NCI-H2107 (cell line): Measurements from ENCODE around the gene PRKACA.
"Not testable (repeated sequence)": the region's sequence is repeated elsewhere in the genome, so short reads cannot be mapped to it uniquely, and the experiment has no call there.

Experiments
- DNase-seq: peaks from one replicate; lab custom pipeline; 2025; lab: John Stamatoyannopoulos, UW

PRKACA gene

DNA sequence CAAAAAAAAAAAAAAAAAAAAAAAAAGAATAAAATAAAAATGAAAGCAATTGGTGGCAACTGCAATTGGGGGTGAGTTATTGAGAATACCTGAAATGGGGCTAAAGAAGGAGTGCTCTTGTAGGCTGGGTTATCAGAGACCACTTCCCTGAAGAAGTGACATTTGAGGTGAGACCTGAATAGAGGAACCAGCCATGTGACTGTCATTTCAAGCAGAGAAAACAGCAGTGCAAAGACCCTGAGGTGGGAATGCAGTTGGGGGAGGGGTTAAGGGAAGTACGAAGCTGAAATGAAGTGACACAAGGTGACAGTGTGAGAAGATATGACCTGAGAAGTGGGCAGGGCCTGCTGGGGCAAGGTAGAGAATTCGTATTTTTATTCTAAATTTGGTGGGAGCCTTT, 51.4 kb downstream of the PRKACA start:
- DNase-seq = no peak

- DNase-seq = no peak
These were observed 54.5 kb downstream of the PRKACA start for GRCh38 chr19:14063105-14063504.

- no peak for DNase-seq
These were observed 55.1 kb downstream of the PRKACA start for GRCh38 chr19:14062558-14062855.

DNA sequence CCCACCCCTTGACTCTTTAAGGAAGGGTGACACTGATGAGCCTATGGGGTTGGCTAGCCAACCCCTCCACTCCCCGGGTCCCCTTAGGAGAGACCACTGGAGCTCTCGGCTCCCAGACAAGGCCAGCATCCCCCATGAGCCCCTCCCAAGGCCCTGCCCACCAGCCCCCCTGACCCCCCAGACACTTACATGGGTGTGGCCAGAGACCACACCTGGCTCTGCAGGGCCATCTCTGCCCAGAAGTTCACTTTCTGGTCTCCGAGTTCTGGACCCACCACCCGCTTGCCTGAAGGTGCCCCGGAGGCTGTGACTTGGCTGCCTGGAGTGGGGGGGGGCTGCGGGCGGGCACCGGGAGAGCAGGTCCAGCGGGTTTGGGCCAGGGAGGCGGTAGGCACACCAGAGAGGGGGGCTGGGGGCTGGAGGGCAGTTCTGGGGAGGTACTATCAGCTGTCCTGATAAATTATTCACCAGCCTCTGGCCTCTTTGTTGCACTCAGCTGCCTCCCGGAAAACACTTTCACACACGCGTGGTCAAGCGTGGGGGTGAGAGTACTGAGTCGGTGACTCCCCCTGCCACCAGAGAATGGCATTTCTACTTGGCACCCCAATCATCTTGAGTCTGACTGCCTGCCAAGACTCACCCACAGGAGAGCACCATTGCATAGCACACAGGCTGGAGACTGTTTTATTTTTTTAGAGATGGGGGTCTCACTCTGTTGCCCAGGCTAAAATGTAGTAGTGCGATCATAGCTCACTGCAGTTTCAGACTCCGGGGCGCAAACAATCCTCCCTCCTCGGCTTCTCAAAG, 55.6 kb downstream of the PRKACA start, which contains the start of gene PALM3:
Gene PALM3, minus strand, starts transcription at position 326 of the 807 bp plus-strand sequence. Its CDS starts 96 bp downstream, at position 230.
- DNase-seq = no peak

GRCh38 chr19:14061081-14061749, 56.3 kb downstream of the PRKACA start:
- DNase-seq = no peak

GRCh38 chr19:14059652-14060155, 57.9 kb downstream of the PRKACA start:
- DNase-seq = no peak

DNA sequence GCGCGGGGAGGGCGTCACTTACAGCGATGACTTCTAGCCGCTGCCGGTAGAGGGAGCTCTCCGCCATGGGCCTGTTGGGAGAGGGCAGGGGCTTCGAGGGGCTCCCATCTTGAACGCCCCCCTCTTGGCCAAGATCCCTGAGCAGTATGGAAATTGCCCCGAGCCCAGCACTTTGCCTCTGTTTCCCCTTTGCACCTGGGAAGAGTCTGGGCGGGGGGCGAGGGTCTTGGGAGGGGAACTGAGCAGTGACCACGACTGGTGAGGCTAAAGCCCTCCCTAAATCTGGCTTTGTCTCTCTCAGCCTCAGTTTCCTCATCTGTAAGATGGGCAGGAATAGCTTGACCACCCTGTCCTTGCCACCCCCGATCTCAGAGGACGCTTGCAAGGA, 58.5 kb downstream of the PRKACA start:
- no peak for DNase-seq

DNA sequence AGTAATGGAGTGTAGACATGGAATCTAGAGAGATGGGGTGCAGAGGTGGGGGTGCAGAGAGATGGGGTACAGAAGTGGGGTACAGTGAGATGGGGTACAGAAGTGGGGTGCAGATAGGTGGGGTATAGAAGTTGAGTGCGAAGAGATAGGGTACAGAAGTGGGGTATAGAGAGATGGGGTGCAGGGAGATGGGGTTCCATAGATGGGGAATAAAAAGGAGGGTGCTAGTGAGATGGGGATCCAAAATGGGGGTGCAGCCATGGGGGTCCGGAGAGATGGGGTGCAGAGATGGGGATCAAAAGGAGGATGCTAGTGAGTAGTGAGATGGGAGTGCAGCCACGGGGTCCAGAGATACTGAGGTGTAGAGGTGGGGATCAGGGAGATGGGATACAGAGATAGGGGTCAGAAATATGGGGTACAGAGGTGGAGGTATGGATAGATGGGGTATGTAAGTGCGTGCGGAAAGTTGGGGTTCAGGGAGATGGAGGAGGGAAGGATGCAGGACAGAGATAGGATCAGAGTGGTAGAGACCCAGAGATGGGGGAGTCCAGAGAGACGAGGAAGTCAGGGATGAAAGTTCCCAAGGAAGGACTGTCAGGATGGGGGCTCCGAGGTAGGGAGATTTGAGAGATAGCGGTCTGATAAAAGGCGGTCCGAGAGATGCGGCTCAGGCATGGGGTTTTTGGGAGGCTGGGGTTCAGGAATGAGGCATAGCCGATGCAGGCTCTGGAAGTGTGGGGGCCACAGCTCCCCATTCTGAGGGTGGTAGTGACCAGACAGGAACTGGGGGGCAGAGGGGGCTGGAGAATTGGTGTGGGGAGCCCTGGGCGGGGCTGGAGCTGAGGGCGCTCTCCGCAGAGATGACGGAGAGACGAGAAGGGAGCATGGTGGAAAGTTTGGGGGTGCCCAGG, 59.1 kb downstream of the PRKACA start:
- no peak for DNase-seq

DNA sequence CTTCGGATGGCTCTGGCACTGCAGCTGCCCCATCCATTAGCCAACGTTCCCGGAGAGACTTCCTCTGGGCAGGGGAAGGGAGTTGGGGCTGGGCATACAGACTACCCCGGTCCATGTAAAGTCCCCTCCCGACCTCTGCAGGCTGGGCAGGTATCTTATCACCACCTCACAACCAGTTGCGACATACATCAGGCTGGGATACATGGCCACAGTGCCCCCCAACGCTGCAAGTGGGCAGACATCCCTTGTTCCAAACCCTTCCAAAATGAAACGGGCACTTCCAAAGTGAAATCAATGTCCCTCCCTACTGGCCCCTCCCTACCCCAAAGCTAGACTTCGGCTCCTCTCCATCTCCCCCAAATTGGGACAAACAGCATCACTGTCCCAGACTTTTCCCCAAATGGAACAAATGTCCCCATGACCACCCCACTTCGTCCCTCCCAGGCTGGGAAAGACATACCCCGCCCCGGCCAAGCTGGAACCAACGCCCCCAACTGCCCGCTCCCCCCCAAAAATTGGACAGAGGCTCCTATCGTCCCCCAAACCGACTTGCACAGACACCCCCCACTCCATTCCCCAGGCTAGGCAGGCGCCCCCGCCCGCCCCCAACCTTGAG, 60.7 kb downstream of the PRKACA start:
- DNase-seq = no peak

DNA sequence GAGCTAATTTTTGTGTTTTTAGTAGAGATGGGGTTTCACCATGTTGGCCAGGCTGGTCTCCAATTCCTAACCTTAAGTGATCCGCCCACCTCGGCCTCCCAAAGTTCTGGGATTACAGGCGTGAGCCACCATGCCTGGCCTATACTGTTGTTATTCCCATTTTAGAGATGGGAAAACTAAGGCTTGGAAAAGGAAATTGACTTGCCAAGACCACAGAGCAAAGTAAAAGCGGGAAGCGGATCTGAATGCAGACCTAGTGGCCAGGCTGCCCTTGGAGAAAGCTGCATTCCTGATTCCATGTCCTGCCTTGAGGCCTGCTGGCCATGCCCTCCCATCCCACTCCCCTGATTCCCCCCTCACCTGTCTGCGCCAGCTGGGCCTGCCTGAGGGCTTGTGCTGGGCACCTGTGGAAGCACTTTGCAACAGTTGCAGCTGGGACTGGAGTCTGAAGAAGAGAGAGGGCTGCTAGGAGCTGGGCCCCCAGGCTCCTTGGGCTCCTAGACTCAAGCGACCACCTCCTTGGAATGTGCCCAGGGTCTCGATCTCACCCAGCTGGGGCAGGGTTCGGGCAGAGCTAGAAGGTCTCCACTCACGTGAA, 61.4 kb downstream of the PRKACA start:
- DNase-seq = no peak

- no peak for DNase-seq
These were observed 62.2 kb downstream of the PRKACA start for GRCh38 chr19:14055396-14055795.

GRCh38 chr19:14054721-14055120, 62.8 kb downstream of the PRKACA start:
- DNase-seq = no peak

GRCh38 chr19:14054099-14054498, 63.5 kb downstream of the PRKACA start:
- DNase-seq = no peak

DNA sequence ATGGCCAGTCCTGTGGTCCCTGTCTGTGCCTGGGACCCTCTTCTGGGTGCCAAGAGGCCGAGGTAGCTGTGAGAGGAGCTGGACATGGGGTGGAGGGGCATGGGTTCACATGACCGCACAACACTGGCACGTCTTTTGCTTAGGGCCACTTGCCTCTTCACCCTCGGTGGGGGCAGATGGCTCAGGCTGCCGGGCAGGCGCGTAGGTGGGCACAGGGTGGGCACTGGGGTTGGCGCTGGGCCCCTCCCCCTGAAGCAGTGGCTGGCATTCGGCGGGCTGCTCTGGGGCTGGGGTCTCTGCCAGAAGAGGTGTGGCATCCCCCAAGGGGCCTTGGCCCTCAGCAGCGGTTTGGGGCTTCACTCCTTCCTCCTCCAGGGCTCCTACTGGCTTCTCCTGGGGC, 64.1 kb downstream of the PRKACA start:
- DNase-seq = no peak

GRCh38 chr19:14053032-14053431, 64.5 kb downstream of the PRKACA start:
- DNase-seq = no peak

DNA sequence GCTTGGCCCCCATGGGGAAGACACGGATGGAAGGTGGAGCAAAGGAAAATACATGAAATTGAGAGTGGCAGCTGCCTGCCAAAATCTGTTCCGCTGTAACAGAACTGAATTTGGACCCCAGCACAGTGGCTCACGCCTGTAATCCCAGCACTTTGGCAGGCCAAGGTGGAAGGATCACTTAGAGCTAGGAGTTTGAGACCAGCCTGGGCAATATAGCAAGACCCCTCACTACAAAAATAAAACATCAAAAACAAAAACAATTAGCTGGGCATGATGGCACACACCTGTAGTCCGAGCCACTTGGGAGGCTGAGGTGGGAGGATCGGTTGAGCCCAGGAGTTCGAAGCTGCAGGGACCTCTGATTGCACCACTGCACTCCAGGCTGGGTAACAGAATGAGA, 65.1 kb downstream of the PRKACA start:
- DNase-seq = no peak

GRCh38 chr19:14051980-14052379, 65.6 kb downstream of the PRKACA start:
- no peak for DNase-seq

- not testable (repeated sequence) for DNase-seq
These were observed 66.6 kb downstream of the PRKACA start for GRCh38 chr19:14050961-14051360.

GRCh38 chr19:14050512-14050911, 67.0 kb downstream of the PRKACA start:
- DNase-seq = no peak

DNA sequence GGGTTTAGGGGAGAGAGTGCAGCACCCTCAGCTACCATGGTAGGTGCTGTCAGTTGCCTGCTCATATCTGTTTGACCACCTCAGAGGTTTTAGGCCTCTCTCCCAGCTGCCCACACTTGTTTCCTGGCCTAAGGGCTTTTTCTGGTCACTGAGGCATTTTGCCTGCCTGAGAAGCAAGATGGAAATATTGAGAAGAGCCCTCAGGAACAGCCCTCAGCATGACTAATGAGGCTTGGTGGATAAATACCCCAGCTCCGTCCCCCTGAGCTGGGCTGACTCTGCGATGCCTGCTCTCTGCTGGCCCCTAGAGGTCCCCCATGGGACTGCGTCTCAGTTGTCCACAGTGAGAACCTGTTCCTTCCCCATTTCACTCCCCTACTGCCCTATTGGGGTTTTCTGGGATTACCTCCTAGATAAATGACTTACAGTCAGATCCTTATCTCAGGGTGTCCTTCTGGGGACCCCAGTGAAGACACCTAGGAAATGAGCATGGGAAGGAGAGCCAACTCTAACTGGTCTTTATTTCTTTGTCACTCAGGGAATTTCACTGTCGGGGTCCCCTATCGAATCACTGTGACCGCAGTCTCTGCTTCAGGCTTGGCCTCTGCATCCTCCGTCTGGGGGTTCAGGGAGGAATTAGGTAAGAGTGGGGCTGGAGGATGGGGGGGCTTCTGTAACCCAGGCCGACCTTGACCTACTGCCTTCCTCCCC, 69.0 kb downstream of the PRKACA start:
- no peak for DNase-seq

DNA sequence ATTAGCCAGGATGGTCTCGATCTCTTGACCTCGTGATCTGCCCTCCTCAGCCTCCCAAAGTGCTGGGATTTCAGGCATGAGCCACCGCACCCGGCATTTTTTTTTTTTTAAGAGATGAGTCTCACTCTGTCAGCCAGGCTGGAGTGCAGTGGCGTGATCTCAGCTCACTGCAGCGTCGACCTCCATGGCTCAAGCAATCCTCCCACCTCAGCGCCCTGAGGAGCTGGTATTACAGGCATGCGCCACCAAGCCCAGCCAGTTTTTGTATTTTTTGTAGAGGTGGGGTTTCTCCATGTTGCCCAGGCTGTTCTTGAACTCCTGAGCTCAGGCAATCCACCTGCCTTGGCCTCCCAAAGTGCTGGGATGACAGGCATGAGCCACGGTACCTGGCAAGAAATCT, 69.7 kb downstream of the PRKACA start:
- DNase-seq = not testable (repeated sequence)
